WERI-Rb-1 (cell line): ENCODE data around the gene DDX60.

Experiments
- DNase-seq: peaks from one replicate; pipeline ENCODE4 v3.0.0-alpha.2; 2020
- H3K27ac ChIP-seq: fragments of 250-450 bp; sonication (Bioruptor Pico); 2 replicates; pipeline ENCODE4 v1.5.1; 2020; ENCODE audit warnings: mild to moderate bottlenecking, moderate library complexity
- H3K27me3 ChIP-seq: fragments of 250-450 bp; sonication (Bioruptor Pico); 2 replicates; pipeline ENCODE4 v1.5.1; 2021; ENCODE audit warnings: mild to moderate bottlenecking, low read depth, moderate library complexity; ENCODE audit not compliant: insufficient read depth, severe bottlenecking
- H3K36me3 ChIP-seq: fragments of 250-450 bp; sonication (Bioruptor Pico); 2 replicates; pipeline ENCODE4 v1.5.1; 2020; ENCODE audit warnings: mild to moderate bottlenecking, moderate library complexity
- H3K4me3 ChIP-seq: 2 replicates; pipeline ENCODE4 v1.5.1; 2011; ENCODE audit warnings: low read depth, mild to moderate bottlenecking, control low read depth, low read length
- H3K9me3 ChIP-seq: fragments of 250-450 bp; sonication (Bioruptor Pico); 2 replicates; pipeline ENCODE4 v1.5.1; 2021; ENCODE audit warnings: mild to moderate bottlenecking, moderate library complexity; ENCODE audit not compliant: severe bottlenecking
- TF ChIP-seq, protein P1 (sequence below): IDR thresholded peaks from 2 replicates; pipeline ENCODE4 v1.5.1; 2011; ENCODE audit warnings: low read depth, mild to moderate bottlenecking, control low read depth, inconsistent platforms, low read length

DDX60 gene

DNA sequence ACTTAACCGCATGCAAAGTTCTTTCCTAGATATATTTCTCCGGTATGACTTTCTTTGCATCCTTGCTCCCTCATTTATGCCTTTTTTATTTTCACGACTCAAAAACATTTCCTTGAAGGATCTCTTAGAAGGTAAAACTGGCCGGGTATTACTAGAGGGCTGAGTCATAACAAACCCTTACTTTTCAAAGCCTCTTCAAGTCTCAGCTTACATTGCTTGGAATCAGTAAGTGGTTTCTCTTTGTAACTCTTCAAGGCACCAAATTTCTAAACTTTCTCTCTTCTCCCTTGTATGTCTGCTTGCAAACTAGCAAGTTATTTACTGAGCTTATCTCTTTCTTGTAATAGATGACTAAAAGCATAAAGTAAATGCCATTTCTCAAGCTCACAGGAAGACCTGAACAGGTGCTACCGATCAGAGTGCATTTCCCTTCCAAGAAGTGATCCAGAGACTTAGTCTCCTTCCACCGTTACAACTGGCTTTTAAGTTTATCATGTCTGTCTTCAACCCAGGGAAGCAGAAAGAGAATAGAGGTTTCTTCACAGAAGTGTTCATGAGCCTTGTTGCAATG, 150.8 kb downstream of the DDX60 start:
- Histone ChIP-seq H3K27me3 (no peaks in the 10 kb centered on the region), H3K4me3 (no peak overlapping the region), H3K9me3 (no peaks in the 10 kb centered on the region), H3K27ac (no peak overlapping the region), H3K36me3 (no peaks in the 10 kb centered on the region)
- no peak for DNase-seq
- TF ChIP-seq, protein P1, sequence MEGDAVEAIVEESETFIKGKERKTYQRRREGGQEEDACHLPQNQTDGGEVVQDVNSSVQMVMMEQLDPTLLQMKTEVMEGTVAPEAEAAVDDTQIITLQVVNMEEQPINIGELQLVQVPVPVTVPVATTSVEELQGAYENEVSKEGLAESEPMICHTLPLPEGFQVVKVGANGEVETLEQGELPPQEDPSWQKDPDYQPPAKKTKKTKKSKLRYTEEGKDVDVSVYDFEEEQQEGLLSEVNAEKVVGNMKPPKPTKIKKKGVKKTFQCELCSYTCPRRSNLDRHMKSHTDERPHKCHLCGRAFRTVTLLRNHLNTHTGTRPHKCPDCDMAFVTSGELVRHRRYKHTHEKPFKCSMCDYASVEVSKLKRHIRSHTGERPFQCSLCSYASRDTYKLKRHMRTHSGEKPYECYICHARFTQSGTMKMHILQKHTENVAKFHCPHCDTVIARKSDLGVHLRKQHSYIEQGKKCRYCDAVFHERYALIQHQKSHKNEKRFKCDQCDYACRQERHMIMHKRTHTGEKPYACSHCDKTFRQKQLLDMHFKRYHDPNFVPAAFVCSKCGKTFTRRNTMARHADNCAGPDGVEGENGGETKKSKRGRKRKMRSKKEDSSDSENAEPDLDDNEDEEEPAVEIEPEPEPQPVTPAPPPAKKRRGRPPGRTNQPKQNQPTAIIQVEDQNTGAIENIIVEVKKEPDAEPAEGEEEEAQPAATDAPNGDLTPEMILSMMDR: no peak
